ENCODE data around the gene MICB. TPM values are rescaled to one million over a fixed set of nuclear protein-coding genes. Genes with fewer than 3 reads are reported as not detected.
A peak's percentile ranks its signal among the peaks of the same experiment; 100 is the strongest.

The MICB gene
- polyA plus RNA-seq, 2 donors: 0.29 to 0.77 TPM

DNA sequence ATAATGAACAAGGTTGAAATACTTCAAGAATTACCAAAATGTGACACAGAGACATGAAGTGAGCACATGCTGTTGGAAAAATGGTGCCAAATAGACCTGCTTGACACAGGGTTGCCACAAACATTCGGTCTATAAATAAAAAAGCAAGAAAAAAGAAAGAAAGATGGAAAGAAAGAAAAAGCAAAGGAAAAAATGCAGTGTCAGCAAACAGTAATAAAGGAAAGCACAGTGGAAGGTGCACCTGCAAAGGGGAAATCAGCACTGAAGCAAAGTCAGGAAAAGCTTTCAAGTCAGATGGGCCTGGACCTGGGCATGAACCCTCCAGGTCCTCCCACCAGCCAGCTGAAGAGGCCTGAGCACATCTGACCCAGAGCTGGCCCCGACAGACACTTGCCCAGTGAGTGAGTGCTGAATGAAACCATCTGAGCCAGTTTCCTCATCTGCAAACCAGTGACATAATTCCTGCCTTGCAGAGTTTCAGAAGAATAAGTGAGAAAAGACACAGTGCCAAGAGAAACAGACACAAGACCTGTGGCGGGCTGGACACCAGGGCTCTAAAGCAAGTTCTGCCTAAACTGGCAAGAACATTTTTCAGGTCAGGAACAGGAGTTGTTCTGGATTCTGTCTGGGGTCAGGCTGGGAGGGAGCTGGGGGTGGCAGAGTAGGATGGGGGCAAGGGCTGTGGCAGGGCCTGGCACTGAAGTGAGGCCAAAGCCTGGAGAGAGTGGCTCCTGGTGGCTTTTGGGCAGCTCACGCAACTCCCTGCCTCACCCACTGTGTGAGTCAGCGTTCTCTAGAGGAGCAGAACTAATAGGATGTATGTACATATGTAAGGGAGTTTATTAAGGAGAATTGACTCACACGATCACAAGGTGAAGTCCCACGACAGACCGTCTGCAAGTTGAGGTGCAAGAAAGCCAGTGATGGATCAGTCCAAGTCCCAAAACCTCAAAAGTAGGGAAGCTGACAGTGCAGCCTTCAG lies 23.9 kb upstream of the MICB start:
- Histone ChIP-seq H3K9me3 (ENCODE audit: control insufficient read depth in 2 of 2, insufficient read depth in 1 of 2, low read depth in 1 of 2, low read length in 1 of 2) (no peaks in the 10 kb centered on the region), H3K27ac (ENCODE audit: low read depth in 2 of 2, low read length in 1 of 2) (peak overlapping the region; percentile 40 to 67), H3K36me3 (ENCODE audit: control insufficient read depth in 2 of 2, insufficient read depth in 2 of 2, low read length in 1 of 2) (no peaks in the 10 kb centered on the region), H3K4me3 (ENCODE audit: low read depth in 1 of 2, low read length in 2 of 2) (no peak overlapping the region), H3K27me3 (ENCODE audit: control insufficient read depth in 1 of 2, insufficient read depth in 2 of 2, low read length in 2 of 2) (no peaks in the 10 kb centered on the region), H3K4me1 (ENCODE audit: control insufficient read depth in 2 of 2, insufficient read depth in 2 of 2, low read length in 1 of 2) (peaks cover 3 to 8% of the 10 kb centered on the region in 2 donors)
- 60 to 61% methylated on average over 8 of the region's 8 CpGs for WGBS, 2 donors

DNA sequence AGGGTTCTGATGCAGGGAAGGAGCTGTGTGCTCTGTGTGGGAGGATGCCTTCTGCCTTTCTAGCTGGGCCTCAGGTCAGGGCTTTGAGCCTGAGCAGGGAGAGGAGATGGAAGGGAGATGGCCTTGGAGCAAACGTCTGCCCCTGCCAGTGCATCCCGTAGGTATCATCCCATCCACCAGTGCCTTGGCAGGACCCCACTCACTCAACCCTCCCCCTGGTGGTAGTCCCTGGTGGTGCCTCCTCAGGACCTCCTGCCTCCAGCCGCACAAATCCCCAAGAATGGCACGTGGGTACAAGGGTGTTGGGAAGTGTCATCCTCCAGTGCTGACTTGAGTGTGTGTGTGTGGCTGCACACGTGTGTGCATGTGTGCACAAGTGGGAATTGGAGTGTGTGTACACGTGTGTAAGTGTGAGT lies 23.1 kb upstream of the MICB start:
- no peaks in the 10 kb centered on the region for H3K9me3 ChIP-seq (ENCODE audit: control insufficient read depth in 2 of 2, insufficient read depth in 1 of 2, low read depth in 1 of 2, low read length in 1 of 2)
- H3K4me1 ChIP-seq (ENCODE audit: control insufficient read depth in 2 of 2, insufficient read depth in 2 of 2, low read length in 1 of 2): peaks cover 3 to 8% of the 10 kb centered on the region in 2 donors
- H3K36me3 ChIP-seq (ENCODE audit: control insufficient read depth in 2 of 2, insufficient read depth in 2 of 2, low read length in 1 of 2): no peaks in the 10 kb centered on the region
- no peak overlapping the region for H3K27ac ChIP-seq (ENCODE audit: low read depth in 2 of 2, low read length in 1 of 2)
- 77 to 78% methylated on average over 6 of the region's 6 CpGs for WGBS, 2 donors
- no peak overlapping the region for H3K4me3 ChIP-seq (ENCODE audit: low read depth in 1 of 2, low read length in 2 of 2)
- H3K27me3 ChIP-seq (ENCODE audit: control insufficient read depth in 1 of 2, insufficient read depth in 2 of 2, low read length in 2 of 2): no peaks in the 10 kb centered on the region

DNA sequence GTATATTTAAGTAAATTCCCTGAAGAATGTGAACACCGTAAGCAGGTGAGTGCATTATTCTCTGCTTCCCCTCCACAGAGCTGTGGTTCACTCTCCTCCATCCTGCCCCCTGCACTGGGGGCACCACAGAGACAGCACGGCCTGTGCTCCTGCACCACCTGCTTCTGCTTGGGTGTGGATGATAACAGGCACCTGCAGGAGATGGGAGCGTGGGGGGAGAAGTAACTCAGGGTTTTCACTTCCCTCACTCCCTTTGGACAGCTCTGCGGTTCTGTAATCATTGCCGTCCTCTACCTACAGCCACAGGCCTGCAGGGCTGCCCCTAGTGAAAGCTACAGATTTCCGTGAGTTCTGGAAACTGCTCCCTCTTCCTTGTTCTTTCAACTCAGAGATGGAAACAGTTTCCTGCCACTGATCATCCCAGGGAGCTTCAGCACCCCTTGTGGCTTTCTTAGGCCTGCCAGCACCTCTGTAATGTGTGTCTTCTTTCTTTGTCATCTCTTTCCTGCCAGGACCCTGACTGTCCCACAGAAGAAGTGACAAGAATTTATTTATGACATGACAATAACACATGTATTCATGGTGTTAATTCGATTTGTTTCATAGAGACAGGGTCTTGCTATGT lies 21.3 kb upstream of the MICB start:
- H3K27me3 ChIP-seq (ENCODE audit: control insufficient read depth in 1 of 2, insufficient read depth in 2 of 2, low read length in 2 of 2): no peaks in the 10 kb centered on the region
- no peak overlapping the region for H3K4me3 ChIP-seq (ENCODE audit: low read depth in 1 of 2, low read length in 2 of 2)
- no peak overlapping the region for H3K27ac ChIP-seq (ENCODE audit: low read depth in 2 of 2, low read length in 1 of 2)
- WGBS, 2 donors: 63 to 75% methylated on average over 7 of the region's 7 CpGs
- peaks cover 3 to 7% of the 10 kb centered on the region in 2 donors for H3K4me1 ChIP-seq (ENCODE audit: control insufficient read depth in 2 of 2, insufficient read depth in 2 of 2, low read length in 1 of 2)
- H3K9me3 ChIP-seq (ENCODE audit: control insufficient read depth in 2 of 2, insufficient read depth in 1 of 2, low read depth in 1 of 2, low read length in 1 of 2): no peaks in the 10 kb centered on the region
- H3K36me3 ChIP-seq (ENCODE audit: control insufficient read depth in 2 of 2, insufficient read depth in 2 of 2, low read length in 1 of 2): no peaks in the 10 kb centered on the region

DNA sequence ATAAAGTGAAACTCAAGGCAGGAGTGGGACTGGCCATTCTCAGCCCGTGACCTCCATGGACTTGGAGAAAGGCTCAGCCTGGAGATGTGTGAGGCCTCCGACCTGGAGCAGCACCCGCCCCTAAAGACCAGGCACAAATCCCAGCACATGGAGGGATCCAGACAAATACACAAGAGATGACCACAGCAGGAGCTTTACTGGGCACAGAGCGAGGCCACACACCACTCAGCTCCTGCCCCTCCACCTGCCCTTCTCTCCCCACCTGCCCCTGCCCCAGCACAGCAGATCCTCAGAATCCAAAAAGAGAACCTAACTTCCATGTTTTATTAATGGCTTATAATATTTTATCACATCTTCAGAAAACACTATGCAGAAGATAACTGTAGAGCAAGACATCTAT lies 20.4 kb upstream of the MICB start:
- H3K36me3 ChIP-seq (ENCODE audit: control insufficient read depth in 2 of 2, insufficient read depth in 2 of 2, low read length in 1 of 2): no peaks in the 10 kb centered on the region
- no peaks in the 10 kb centered on the region for H3K27me3 ChIP-seq (ENCODE audit: control insufficient read depth in 1 of 2, insufficient read depth in 2 of 2, low read length in 2 of 2)
- no peak overlapping the region for H3K27ac ChIP-seq (ENCODE audit: low read depth in 2 of 2, low read length in 1 of 2)
- WGBS, 2 donors: 84 to 87% methylated on average over 4 of the region's 4 CpGs
- H3K4me1 ChIP-seq (ENCODE audit: control insufficient read depth in 2 of 2, insufficient read depth in 2 of 2, low read length in 1 of 2): peaks cover 3 to 7% of the 10 kb centered on the region in 2 donors
- H3K9me3 ChIP-seq (ENCODE audit: control insufficient read depth in 2 of 2, insufficient read depth in 1 of 2, low read depth in 1 of 2, low read length in 1 of 2): no peaks in the 10 kb centered on the region
- H3K4me3 ChIP-seq (ENCODE audit: low read depth in 1 of 2, low read length in 2 of 2): no peak overlapping the region

DNA sequence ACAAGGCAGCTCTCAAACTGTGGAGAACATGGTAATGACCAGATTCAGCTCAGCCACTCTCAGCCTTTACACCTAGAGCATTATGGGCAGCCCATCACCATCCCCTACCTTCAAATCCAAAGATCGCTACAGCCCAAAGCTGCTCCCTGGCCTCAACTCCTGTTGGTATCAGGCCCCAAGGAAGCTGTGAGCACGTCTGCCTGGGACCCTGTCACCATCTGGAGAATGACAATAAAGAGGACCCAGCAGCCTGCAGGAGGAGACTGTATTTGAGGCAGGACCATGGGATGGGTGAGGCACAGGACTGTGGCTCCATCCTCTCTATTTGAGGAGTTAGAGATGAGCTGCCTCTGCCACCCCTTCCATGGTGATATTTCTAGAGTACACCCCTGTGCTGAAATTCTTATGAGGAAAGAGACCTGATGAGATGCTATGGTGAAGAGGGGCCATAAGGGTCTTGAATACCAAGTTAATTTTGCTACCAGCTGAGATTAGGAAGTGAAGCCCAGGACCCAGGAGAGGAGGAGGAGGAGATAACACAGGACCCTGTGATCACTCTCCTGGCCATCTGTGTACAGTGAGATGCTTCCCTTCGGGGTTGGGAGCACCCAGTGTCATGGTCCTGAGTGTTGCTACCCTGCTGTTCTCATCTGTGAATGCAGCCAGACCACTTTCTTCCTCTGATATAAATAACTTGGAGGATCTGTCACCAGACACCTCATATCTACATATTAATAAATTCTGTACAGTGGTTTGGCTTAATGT lies 19.6 kb upstream of the MICB start:
- WGBS, 2 donors: 53 to 72% methylated on average over 3 of the region's 3 CpGs
- no peaks in the 10 kb centered on the region for H3K9me3 ChIP-seq (ENCODE audit: control insufficient read depth in 2 of 2, insufficient read depth in 1 of 2, low read depth in 1 of 2, low read length in 1 of 2)

DNA sequence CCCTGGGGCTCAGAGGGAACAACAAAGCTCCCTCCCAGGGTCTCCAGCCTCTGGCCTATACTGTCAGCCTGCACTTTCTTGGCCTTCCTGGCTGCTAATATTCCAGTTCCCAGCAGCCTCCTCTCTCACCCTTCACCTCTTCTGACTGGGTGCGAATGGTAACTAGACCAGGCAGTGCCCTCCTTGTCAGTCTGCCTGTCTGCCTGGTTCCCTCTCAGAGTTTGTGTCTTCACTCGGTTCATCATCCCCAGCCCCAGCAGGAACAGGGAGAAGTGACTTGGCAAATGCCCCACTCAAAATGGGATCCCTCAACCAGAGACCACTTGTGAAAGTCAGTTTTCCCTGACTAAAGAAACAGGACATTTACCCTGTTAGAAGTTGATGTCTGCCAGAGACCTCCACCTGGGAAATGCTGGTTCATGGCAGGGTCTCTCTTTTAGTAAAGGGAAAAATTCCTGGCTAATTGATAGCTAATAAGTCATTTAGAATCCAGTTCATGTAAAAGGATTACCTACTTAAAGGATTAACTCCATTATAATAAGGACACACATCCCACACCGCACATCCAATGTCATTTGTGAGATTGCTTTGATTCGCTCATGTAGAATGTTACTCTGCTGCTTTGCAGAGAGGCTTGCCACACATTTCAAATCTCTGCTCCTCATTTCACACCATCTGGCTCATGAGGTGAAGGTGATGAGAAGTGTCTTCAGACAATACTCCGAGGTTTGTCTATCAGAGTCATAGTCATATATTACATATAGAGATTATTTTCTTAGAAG lies 18.6 kb upstream of the MICB start:
- H3K4me1 ChIP-seq (ENCODE audit: control insufficient read depth in 2 of 2, insufficient read depth in 2 of 2, low read length in 1 of 2): peaks cover 3 to 7% of the 10 kb centered on the region in 2 donors
- no peaks in the 10 kb centered on the region for H3K27me3 ChIP-seq (ENCODE audit: control insufficient read depth in 1 of 2, insufficient read depth in 2 of 2, low read length in 2 of 2)
- no peaks in the 10 kb centered on the region for H3K9me3 ChIP-seq (ENCODE audit: control insufficient read depth in 2 of 2, insufficient read depth in 1 of 2, low read depth in 1 of 2, low read length in 1 of 2)
- 84 to 85% methylated on average over 5 of the region's 5 CpGs for WGBS, 2 donors
- no peak overlapping the region for H3K4me3 ChIP-seq (ENCODE audit: low read depth in 1 of 2, low read length in 2 of 2)
- H3K27ac ChIP-seq (ENCODE audit: low read depth in 2 of 2, low read length in 1 of 2): no peak overlapping the region
- no peaks in the 10 kb centered on the region for H3K36me3 ChIP-seq (ENCODE audit: control insufficient read depth in 2 of 2, insufficient read depth in 2 of 2, low read length in 1 of 2)

More for the DNA sequence above, 19.6 kb upstream of the MICB start:
- H3K36me3 ChIP-seq (ENCODE audit: control insufficient read depth in 2 of 2, insufficient read depth in 2 of 2, low read length in 1 of 2): no peaks in the 10 kb centered on the region
- H3K27me3 ChIP-seq (ENCODE audit: control insufficient read depth in 1 of 2, insufficient read depth in 2 of 2, low read length in 2 of 2): no peaks in the 10 kb centered on the region
- H3K4me3 ChIP-seq (ENCODE audit: low read depth in 1 of 2, low read length in 2 of 2): no peak overlapping the region
- H3K27ac ChIP-seq (ENCODE audit: low read depth in 2 of 2, low read length in 1 of 2): no peak overlapping the region
- H3K4me1 ChIP-seq (ENCODE audit: control insufficient read depth in 2 of 2, insufficient read depth in 2 of 2, low read length in 1 of 2): peaks cover 3 to 7% of the 10 kb centered on the region in 2 donors

DNA sequence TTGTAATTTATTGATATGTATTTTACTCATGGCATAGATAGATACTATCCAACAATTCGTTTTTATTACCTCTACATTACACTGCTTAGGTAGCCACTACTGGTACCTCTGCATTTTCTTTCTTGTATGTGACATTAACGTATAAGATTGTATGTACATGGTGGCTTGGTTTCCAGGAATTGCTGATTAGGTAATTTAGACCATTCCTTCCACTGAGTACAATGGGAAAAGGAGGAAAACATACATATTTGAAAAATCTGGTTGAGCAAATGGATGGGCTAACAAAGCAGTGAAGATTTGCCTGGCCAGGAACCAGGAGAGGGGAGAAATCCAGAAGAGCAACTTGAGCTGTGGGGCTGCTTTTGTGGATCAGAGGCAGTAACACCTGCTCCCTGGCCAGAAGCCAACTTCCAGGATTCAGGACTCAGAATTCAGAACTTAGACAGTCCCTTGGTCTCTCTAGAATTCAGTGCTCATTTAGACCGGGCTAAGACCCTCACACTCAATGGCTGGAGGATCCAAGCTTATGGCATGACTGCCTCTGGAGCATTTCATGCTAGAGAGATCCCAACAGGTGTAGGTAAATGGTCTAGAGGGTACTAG lies 17.9 kb upstream of the MICB start:
- no peak overlapping the region for H3K27ac ChIP-seq (ENCODE audit: low read depth in 2 of 2, low read length in 1 of 2)
- no peak overlapping the region for H3K4me3 ChIP-seq (ENCODE audit: low read depth in 1 of 2, low read length in 2 of 2)
- WGBS, 2 donors: 47 to 69% methylated on average over 3 of the region's 3 CpGs
- no peaks in the 10 kb centered on the region for H3K27me3 ChIP-seq (ENCODE audit: control insufficient read depth in 1 of 2, insufficient read depth in 2 of 2, low read length in 2 of 2)
- no peaks in the 10 kb centered on the region for H3K9me3 ChIP-seq (ENCODE audit: control insufficient read depth in 2 of 2, insufficient read depth in 1 of 2, low read depth in 1 of 2, low read length in 1 of 2)
- H3K36me3 ChIP-seq (ENCODE audit: control insufficient read depth in 2 of 2, insufficient read depth in 2 of 2, low read length in 1 of 2): no peaks in the 10 kb centered on the region
- peaks cover 0 to 3% of the 10 kb centered on the region in 2 donors for H3K4me1 ChIP-seq (ENCODE audit: control insufficient read depth in 2 of 2, insufficient read depth in 2 of 2, low read length in 1 of 2)

DNA sequence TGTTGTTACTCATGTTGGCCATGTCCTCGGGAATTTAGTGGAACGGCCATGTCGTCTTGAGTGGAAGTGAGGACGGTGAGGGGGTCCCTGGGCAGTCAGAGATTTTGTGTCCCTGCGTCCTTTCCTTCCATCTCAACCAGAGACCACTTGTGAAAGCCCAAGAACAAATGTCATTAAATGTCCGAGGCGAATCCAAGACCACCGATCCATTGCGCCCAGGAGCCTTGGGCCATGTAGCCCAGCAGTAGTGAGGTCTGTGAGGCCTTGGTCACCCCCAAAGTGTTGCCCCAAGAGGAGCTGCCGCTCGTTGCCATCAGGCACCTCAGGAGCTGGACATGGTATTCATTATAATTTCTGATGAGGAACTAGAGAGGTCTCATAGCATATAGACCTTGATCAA lies 17.4 kb upstream of the MICB start:
- H3K36me3 ChIP-seq (ENCODE audit: control insufficient read depth in 2 of 2, insufficient read depth in 2 of 2, low read length in 1 of 2): no peaks in the 10 kb centered on the region
- 83 to 94% methylated on average over 11 of the region's 11 CpGs for WGBS, 2 donors

More for the DNA sequence above, 17.4 kb upstream of the MICB start:
- Histone ChIP-seq H3K27me3 (ENCODE audit: control insufficient read depth in 1 of 2, insufficient read depth in 2 of 2, low read length in 2 of 2) (no peaks in the 10 kb centered on the region), H3K4me3 (ENCODE audit: low read depth in 1 of 2, low read length in 2 of 2) (no peak overlapping the region), H3K9me3 (ENCODE audit: control insufficient read depth in 2 of 2, insufficient read depth in 1 of 2, low read depth in 1 of 2, low read length in 1 of 2) (no peaks in the 10 kb centered on the region), H3K27ac (ENCODE audit: low read depth in 2 of 2, low read length in 1 of 2) (no peak overlapping the region), H3K4me1 (ENCODE audit: control insufficient read depth in 2 of 2, insufficient read depth in 2 of 2, low read length in 1 of 2) (no peaks in the 10 kb centered on the region)
